Activated naive CD4-positive, alpha-beta T cell treated with anti-CD3 and anti-CD28 coated beads for 36 hours (primary cell): ENCODE results near the gene FBXL4. TPM values are rescaled to one million over a fixed set of nuclear protein-coding genes. Genes with fewer than 3 reads are reported as not detected.

Experiments used
- CTCF ChIA-PET: fragments of 350-600 bp; sonication (Branson Sonifier 250); formaldehyde crosslinking; loops from one replicate; lab custom pipeline; 2021; ENCODE audit warnings: antibody characterized with exemption; lab: Charles Lee
- DNase-seq: peaks from one replicate; pipeline ENCODE4 v3.0.0-alpha.2; 2020
- H3K27ac Mint-ChIP-seq: one replicate; pipeline ENCODE4 v1.8.0; 2021; ENCODE audit warnings: mild to moderate bottlenecking, mixed read lengths
- H3K27me3 Mint-ChIP-seq: one replicate; pipeline ENCODE4 v1.8.0; 2021; ENCODE audit warnings: low read depth, mixed read lengths
- H3K36me3 Mint-ChIP-seq: one replicate; pipeline ENCODE4 v1.8.0; 2021; ENCODE audit warnings: low read depth, mixed read lengths
- H3K4me1 Mint-ChIP-seq: one replicate; pipeline ENCODE4 v1.8.0; 2021; ENCODE audit warnings: low read depth, mixed read lengths
- H3K4me3 Mint-ChIP-seq: one replicate; pipeline ENCODE4 v1.8.0; 2021; ENCODE audit warnings: mild to moderate bottlenecking, moderate library complexity, mixed read lengths
- H3K9me3 Mint-ChIP-seq: one replicate; pipeline ENCODE4 v1.8.0; 2021; ENCODE audit warnings: mixed read lengths
- intact Hi-C: fragments of 100-400 bp; cut with micrococcal nuclease; formaldehyde crosslinking; loops from one replicate; pipeline ENCODE4 v1.15.1; 2023
- total RNA-seq, 2 experiments: library from RNA; stranded (reverse); gene quantifications; one replicate each; pipeline ENCODE4 v1.2.3, GENCODE V29; 2021

Gene FBXL4
- total RNA-seq, 2 experiments from 2014 or later = 16.3 to 16.7 TPM

GRCh38 chr6:98824902-98825599 is 122.7 kb downstream of the FBXL4 start:
- peaks cover 80% of the 10 kb centered on the region for H3K27me3 Mint-ChIP-seq
- H3K9me3 Mint-ChIP-seq = no peaks in the 10 kb centered on the region
- no peak for DNase-seq
- H3K36me3 Mint-ChIP-seq = no peaks in the 10 kb centered on the region
- CTCF ChIA-PET = no interaction called here
- H3K4me3 Mint-ChIP-seq = no peak overlapping the region
- H3K4me1 Mint-ChIP-seq = peaks cover 30% of the 10 kb centered on the region
- no peak overlapping the region for H3K27ac Mint-ChIP-seq
- intact Hi-C loops = no loop called here

GRCh38 chr6:98824162-98824901 is 123.4 kb downstream of the FBXL4 start:
- no peak for DNase-seq
- CTCF ChIA-PET = interaction anchor here (1.0 kb wide), 1 partner anchor 9 kb away, joined by 4 read pairs; no protein-coding TSS in a partner anchor

GRCh38 chr6:98823428-98824161 is 124.2 kb downstream of the FBXL4 start:
- intact Hi-C loops = no loop called here
- peaks cover 81% of the 10 kb centered on the region for H3K27me3 Mint-ChIP-seq
- no peaks in the 10 kb centered on the region for H3K9me3 Mint-ChIP-seq
- DNase-seq = no peak
- H3K36me3 Mint-ChIP-seq = no peaks in the 10 kb centered on the region
- CTCF ChIA-PET = interaction anchor here (1.0 kb wide), 1 partner anchor 10 kb away, joined by 4 read pairs; no protein-coding TSS in a partner anchor
- H3K4me1 Mint-ChIP-seq = peaks cover 22% of the 10 kb centered on the region
- no peak overlapping the region for H3K4me3 Mint-ChIP-seq
- H3K27ac Mint-ChIP-seq = no peak overlapping the region

More at GRCh38 chr6:98824162-98824901, 123.4 kb downstream of the FBXL4 start:
- no peaks in the 10 kb centered on the region for H3K36me3 Mint-ChIP-seq
- H3K4me1 Mint-ChIP-seq = peaks cover 28% of the 10 kb centered on the region
- no peak overlapping the region for H3K27ac Mint-ChIP-seq
- H3K27me3 Mint-ChIP-seq = peaks cover 81% of the 10 kb centered on the region
- no peaks in the 10 kb centered on the region for H3K9me3 Mint-ChIP-seq
- H3K4me3 Mint-ChIP-seq = no peak overlapping the region
- intact Hi-C loops = no loop called here

- Mint-ChIP-seq H3K4me3 (no peak overlapping the region), H3K9me3 (no peaks in the 10 kb centered on the region), H3K27ac (no peak overlapping the region), H3K4me1 (peaks cover 14% of the 10 kb centered on the region), H3K36me3 (no peaks in the 10 kb centered on the region), H3K27me3 (peaks cover 76% of the 10 kb centered on the region)
- intact Hi-C loops = no loop called here
- DNase-seq = no peak
- CTCF ChIA-PET = no interaction called here
Measured at GRCh38 chr6:98821756-98822405, 125.9 kb downstream of the FBXL4 start.

Other genes with a start within 250 kb of the FBXL4 start
- not detected for gene POU3F2, start 113.4 kb downstream of the FBXL4 start, total RNA-seq